Dedifferentiated amniotic fluid mesenchymal stem cell (primary cell): ENCODE data around the gene SEMA3E.

Source experiments
- DNase-seq: peaks from one replicate; pipeline ENCODE4 v3.0.0-alpha.2; 2016; ENCODE audit errors: extremely low spot score

Gene SEMA3E

DNA sequence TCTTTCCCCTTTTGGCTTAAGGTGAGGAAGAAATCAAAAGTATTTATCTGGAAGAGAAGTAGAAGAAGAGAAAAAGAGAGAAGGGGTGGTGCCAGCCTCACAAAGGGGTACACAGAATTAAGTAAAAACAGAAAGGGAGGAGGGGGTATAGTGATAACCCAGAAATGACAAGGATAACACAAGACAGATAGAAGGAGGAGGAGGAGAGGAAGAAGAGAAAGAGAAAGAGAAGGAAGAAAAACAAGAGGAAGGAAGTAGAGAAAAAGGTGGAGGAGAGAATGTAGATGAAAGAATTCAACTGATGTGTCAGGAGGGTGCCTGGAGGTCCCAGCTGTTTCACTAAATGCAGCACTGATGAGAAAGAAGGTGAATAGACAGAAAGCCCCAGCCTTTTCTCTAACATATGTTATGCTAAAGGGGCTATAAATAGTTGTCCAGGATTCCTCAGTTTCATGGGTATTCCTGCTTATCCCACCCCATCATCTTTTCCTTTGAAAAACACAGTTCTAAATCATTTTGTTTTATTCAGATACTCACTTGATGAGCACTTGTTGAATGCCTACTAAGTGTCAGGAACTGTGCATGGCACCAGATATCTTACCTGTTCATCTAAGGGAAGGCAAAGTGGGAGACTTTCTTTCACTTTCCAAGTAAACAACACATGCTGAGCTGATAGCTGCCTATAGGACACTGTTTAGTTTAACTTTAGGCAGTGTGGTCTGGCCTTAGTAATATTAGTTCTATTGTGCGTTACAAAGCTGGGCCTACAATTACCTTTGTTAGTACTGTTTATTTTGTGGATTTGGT lies 8.0 kb downstream of the SEMA3E start:
- DNase-seq: no peak

DNA sequence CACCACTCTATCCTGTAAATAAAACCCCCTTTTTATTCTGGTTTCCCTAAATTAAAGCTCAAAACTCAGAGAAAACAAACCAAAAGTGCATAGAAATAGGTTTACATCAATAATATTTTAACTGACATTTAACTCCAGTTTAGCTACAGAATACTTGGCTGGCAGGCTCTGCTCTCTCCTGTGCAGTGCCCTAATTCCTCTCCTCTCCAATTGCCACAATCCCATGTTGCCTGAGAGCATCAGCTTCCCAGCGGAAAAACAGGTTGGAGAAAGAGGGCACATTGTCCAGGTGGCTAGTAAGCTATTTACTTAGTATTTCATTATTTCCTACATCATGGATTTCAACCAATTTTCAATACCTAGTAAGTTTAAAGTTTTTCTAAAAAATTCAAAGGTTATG lies 8.7 kb downstream of the SEMA3E start:
- DNase-seq: no peak

DNA sequence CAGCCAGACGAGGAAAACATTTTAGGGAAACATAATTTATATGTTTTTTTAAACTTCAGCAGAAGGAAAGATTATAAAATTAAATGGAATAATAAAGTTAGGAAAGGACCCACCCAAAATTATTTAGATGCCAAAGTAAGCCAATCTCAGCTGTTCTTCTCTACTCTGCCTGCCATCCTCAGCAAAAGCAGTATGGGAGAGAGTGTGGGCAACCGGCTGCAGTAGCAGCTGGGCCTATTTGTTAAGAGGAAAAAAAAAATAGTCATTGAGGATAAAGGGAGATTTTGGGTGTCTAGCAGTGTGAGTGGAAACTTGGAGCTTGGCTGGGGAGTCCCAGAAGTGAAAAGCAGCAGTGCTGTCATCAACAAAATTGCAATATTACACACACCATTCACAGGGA lies 15.4 kb downstream of the SEMA3E start:
- DNase-seq: no peak

DNA sequence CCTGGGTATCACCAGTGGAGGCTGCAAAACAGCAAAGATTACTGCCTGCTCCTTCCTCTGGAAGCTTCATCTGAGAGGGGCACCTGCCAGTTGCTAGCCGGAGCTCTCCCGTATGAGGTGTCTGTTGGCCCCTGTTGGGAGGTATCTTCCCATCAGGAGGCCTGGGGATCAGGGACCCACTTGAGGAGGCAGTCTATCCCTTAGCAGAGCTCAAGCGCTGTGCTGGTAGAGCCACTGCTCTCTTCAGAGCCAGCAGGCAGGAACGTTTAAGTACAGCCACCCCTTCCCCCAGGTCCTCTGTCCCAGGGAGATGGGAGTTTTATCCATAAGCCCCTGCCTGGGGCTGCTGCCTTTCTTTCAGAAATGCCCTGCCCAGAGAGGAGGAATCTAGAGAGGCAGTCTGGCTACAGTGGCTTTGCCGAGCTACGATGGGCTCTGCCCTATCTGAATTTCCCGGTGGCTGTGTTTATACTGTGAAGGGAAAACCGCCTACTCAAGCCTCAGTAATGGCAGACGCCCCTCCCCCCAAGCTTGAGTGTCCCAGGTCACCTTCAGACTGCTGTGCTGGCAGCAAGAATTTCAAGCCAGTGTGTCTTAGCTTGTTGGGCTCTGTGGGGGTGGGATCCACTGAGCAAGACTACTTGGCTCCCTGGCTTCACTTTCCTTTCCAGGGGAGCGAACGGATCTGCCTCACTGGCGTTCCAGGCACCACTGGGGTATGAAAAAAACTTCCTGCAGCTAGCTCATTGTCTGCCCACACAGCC lies 19.6 kb downstream of the SEMA3E start:
- no peak for DNase-seq

DNA sequence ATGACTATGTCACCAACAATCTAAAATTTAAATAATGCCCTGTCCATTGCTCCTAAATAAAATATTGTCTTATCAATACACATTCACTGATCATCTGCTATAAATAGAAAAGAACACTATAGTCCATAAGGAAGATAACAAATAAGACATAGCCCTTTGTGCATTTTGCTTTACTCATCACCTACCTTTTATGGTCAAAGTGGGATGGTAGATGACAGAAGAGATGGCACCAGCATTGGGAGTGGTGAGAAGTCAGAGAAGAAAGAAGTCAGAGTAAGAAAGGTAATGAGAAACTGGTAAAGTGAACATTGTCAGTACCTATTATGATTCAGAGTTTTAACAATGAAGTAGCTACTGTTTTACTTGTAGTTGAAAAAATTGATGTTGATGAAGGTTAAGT lies 31.1 kb downstream of the SEMA3E start:
- DNase-seq: no peak

DNA sequence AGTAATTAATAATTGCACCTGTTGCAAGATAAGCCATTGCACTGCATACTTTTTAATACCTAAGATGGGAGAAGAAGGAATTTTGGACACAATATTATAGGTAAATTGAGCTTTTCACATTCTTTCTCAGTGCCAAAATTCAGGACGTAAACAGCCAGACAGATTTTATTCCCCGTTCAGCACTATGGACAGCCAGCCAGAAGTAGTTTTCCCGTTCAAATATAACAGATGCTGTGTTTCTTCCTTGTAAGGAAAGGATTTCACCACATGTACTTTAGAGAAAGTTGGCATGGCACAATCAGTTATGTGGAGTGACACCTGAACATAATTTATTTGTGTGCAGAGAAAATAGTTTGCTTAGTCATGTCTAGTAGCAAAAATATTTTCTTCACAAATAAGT lies 34.8 kb downstream of the SEMA3E start:
- no peak for DNase-seq

DNA sequence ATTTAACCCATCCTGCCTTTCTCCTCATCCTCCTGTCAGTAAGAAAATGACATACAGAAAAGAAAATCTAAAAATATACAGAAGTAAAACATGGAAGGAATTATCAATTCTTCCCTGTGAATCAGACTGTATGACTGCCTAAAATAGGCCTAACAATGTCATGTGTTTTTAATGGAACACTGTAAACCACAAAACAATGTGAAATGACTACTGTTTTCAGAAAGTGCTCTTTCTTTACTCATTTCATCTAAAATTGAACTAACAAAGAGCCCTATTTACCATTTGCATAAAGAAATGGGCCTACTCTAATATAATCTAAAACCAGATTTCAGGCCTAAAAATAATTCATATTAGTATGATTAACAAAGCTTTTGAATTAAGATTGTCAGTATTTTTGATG lies 35.7 kb downstream of the SEMA3E start:
- no peak for DNase-seq

DNA sequence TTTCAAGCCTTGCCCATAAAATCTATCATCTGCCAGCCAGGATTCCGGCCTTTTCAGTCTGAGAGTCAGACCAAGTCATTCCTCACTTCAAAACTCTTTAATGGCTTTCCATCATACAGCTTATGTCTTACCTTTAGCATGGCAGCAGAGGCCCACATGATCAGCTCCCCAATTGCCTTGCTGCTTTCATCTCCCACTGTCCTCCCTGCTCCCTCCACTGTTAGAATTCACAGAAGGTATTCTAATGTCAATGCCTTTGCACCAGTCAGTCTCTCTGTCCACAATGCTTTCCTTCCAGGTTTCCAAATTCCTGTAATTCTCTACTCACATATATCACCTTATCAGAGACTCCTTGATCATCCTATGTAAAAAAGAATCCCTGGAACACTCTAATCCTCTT lies 37.2 kb downstream of the SEMA3E start:
- DNase-seq: no peak

DNA sequence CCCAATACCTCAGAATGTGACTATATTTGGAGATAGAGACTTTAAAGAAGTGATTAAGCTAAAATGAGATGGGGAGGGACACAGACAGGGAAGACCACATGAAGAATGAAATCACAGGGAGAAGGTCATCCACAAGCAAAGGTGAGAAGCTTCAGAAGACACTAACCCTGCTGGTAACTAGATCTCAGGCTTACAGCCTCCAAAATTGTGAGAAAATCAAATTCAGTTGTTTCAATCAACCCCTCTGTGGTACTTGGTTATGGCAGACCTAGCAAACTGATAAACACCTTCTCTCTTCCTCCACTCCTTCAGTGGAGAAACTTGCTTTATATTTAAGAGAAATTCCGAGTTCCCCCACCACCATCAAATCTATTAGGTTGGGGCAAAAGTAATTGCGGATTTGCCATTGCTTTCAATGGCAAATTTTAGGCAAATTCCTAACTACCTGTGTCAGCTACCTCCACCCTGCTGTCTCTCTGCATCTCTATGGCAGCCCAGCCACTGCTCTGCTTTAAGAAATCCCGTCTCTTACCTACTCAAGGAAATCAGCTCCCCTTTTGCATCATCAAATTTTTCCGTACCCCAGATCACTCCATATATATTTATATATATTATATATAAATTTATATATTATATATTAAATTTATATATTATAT lies 38.2 kb downstream of the SEMA3E start:
- DNase-seq: no peak

DNA sequence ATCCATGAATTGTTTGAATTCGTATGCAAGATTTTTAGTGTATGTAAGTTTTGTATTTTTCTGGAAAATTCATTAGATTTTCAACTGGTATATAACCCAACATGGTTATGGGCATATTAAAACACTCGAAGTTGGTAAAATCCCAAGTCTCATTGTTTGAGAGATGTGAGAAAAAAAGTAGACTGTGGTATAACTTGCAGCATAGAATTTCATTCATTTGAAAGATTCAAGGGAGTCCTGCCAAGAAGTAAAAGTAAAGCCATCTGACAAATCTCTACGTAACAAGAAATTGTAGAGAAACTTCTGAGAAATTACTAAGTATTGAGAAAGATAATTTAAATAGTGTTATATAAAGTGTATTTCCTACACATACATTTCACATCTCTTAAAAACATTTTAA lies 40.2 kb downstream of the SEMA3E start:
- no peak for DNase-seq

DNA sequence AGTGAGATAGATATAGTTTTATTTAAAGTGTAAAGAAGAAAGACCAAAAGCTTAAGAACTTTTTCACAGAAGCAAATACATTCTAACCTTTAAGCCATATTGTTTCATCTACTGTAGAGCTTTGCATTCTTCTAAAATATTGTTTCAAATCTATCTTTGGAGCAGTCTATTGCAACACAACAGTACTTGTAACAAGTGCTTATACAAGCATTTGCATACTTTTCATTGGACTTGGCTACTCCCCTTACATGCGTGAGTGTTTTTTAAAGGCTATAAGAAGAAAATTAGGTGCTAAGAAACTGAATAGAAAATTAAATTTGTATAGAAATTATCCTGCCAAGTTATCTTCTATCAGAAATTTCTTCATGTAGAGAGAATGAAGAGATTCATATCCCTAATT lies 45.3 kb downstream of the SEMA3E start:
- DNase-seq: no peak

DNA sequence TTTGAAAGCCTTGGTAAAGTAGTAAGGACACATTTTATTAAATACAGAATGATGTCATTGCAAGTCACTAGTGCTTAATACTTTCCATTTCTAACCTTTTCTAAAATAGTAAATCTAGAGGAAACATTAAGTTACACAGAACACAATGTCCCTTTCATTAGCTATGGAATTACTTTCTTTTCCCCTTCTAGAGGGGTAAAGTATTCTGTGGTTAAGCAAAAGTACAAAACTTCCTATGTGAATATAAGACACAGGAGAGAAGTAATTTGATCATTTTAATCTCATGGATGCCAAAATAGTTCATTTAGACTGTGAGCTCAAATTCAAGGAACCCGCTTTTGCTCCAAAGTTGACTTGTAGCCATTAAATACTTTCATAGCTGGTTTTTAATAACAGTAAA lies 49.8 kb downstream of the SEMA3E start:
- no peak for DNase-seq

DNA sequence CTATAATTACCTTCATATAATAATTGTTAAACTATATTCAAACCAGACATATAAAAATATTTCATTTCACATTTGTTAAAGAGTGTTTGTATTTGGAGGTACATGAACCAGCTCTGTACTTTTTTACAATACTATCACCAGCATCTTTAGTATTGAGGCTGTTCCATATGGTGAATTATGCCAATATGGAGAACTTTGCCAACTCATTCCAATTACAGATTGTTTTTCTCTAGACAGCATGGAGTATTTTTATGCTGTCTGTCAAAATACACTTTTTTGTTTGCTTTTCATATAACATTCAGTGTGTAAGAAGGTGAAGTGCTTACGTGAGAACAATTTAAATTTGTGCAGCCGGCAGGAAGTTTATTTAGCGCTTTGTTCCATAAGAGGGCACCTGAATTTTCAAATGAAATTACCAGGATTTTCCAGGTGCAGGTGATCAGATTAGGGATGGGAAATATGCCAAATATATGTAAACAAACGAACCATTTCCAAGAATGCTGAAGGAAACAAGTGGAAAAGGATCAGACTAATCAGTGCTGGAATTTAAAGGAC lies 54.9 kb downstream of the SEMA3E start:
- DNase-seq: no peak

DNA sequence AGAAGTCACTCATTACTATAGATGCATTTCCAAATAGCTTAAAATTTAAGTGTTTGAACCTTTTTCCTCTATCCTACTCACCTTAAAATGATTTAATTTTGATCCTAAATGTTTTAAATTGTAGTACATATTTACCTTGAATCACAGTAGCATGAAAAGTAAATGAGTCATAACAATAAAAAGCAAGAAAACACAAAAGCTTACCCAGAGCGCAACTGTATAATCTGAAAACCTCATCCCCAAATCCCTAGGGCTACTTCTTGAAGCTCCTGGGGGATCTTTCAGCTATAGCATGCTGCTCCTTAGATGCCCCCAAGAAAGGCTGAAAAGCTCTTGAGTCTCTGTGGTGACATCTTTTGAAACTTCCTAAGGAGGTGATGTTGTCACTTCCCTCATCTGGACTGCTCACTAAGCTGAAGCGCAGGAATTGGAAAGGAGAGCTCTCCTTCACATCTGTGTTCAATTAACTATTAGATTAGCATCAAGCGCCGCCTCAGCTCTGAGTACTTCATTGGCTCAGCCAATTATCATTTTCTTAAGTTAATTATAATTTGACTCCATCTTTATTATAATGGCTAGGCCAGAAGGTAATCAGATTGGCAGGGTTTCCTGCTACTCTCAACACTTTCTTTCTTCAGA lies 60.2 kb downstream of the SEMA3E start:
- DNase-seq: no peak

DNA sequence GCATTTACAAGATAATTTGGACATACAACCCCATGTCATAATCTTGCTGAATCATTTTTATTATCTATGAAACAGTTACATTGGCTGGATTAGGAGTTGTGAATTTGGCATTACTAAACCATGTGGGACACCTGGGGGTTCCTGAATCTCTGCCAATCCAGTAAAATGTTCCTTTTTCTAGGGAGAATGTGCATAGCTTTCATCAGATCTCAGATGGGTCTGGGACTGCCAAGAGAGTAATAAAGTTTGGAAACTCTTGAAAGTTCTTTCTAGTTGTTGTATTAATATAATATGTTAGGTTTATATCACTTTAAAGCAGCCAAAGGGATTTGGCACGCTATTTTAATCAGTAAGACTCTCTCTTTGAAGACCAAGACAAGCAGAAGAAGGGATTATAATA lies 62.7 kb downstream of the SEMA3E start:
- no peak for DNase-seq

DNA sequence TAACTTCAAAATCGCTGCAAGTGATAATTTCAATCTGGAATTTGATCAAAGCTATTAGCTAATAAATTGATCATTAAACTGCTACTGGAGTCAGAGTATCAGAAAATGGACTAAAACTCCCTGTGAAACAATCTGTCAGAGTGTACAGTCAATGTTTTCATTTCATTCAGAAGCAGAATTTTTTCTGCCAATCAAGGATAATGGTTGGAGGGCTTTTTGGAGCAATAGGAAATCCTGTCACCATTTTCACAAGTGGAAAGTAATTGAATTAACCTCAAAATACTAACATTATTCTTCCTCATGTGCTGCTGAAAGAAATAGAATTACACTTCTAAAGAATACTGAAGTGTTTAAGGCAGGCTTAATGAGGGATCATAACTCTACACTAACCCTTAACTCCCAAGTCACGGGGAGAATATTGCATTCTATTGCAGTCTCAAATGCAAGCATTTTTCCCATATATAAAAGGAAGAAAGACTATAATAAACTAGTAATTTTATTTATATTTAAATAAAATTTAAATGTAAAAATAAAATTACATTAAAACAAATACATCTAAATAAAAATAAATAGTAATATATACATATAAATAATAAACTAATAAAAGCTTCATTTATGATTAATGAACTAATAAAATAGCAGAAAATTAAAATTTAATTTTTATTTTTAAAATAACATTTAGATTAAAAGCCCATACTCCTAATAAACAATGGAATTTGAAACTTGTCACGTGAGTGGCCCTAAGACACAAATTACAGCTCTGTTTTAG lies 67.1 kb downstream of the SEMA3E start:
- DNase-seq: no peak

DNA sequence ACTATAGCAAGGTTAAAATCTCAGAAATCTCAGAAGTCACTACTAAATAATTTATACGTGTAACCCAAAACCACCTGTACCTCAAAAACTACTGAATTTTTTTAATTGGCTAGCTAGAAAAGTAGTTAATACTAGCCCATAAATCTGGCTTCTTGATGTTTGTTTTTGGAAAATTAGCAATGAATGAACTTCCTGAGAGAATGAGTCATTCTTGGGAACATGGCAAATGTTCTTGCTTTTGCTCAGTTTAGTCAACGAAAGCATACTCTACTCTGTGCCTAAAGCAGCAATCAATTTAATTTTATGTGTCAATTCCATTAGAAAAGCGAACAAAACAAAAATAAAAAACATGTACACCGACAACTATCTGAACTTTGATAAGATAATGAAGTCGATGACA lies 69.2 kb downstream of the SEMA3E start:
- DNase-seq: no peak

DNA sequence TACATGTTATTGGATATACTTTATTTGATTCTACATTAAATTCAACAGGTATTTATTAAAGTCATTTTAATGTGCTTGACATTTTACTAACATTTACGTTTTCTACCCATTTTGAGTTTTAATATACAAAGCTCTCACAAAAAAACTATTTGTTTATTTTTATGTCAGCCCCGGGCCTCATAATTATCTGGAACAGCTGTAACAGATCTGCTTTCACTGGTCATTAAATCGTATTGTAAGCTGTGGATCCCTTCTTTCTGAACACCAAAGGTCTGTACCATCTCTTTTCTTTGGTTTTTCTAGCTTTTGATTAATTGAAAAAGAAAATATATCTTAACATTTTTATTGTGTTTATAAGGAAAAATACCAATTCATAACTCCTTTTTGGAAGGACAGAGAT lies 73.5 kb downstream of the SEMA3E start:
- no peak for DNase-seq

DNA sequence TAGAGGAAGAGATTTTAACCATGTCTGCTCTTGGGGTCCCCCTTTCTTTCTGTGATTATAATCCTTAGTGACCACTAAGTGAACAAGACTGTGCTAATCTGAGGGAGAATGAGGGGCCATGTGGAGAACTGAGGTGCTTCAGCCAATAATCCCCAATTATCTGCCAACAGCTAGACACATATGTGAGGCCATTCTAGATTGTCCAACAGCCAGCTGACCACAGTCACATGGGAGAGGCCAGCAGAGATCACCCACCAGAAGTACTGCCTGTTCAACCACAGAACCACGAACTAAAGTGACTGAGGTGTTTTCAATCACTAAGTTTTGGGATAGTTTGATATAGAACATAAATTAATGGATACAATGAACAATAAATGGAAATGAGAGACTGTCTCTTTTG lies 74.3 kb downstream of the SEMA3E start:
- DNase-seq: no peak

DNA sequence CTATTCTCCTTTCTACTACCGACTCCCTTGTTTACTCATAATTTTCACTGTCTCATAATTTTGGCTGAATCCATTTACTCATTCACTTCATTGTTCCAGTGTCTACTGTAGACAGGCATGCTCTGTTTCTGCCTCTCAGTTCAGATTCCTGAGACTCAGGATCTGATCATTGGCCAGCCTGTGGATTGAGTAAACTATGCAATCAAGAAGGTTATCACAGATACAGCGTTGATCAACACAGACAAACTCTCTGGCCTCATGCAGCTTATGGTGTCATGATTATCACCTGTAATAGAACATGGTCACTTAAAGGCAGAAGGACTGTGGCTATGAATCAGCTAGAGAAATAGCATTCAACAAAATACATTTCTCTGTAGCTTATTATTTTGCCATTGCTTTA lies 86.0 kb downstream of the SEMA3E start:
- no peak for DNase-seq

DNA sequence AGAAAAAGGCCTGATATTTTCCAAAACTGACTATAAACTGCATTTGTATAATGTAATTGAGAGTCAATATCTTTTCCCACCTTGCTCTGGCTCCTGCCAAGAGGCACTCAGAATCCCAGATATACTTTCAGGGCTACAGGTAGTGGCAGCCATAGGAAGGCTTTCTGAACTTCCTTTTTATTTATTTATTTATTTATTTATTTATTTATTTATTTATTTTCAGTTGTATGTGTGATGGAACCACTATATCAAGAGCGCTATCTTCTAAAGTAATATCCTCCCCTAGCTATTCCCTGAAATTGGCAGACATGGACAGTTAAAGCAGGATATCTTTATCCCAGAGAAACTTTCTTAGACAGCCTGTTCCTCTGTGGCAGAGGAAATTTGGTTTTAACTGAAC lies 86.7 kb downstream of the SEMA3E start:
- DNase-seq: no peak
